ENCODE results near the gene ARFGAP2.
A peak's percentile ranks its signal among the peaks of the same experiment; 100 is the strongest.

Gene ARFGAP2

GRCh38 chr11:47187723-47188122 lies 11.0 kb upstream of the ARFGAP2 start:
- DNase-seq (ENCODE audit: low read depth in 2 of 2): no peak

- peak; percentile 45 to 50 for DNase-seq (ENCODE audit: low read depth in 2 of 2)
Measured at GRCh38 chr11:47186700-47187695, 10.3 kb upstream of the ARFGAP2 start.

- peak; percentile 16 to 56 for DNase-seq (ENCODE audit: low read depth in 2 of 2)
Measured at GRCh38 chr11:47186076-47186699, 9.5 kb upstream of the ARFGAP2 start, which contains the start of gene PACSIN3. Gene PACSIN3 (minus strand): TSS chr11:47186434. CDS start chr11:47182727, 3,707 bp downstream.

GRCh38 chr11:47185305-47186075 lies 8.8 kb upstream of the ARFGAP2 start:
- DNase-seq (ENCODE audit: low read depth in 2 of 2): no peak

- DNase-seq (ENCODE audit: low read depth in 2 of 2): no peak
Measured at GRCh38 chr11:47184711-47185304, 8.1 kb upstream of the ARFGAP2 start.

GRCh38 chr11:47183969-47184368 lies 7.3 kb upstream of the ARFGAP2 start:
- DNase-seq (ENCODE audit: low read depth in 2 of 2): no peak

GRCh38 chr11:47183031-47183856 lies 6.6 kb upstream of the ARFGAP2 start:
- DNase-seq (ENCODE audit: low read depth in 2 of 2): no peak

GRCh38 chr11:47182380-47182779 lies 5.7 kb upstream of the ARFGAP2 start:
- DNase-seq (ENCODE audit: low read depth in 2 of 2): no peak

GRCh38 chr11:47181271-47181670 lies 4.6 kb upstream of the ARFGAP2 start:
- no peak for DNase-seq (ENCODE audit: low read depth in 2 of 2)

GRCh38 chr11:47180006-47180787 lies 3.5 kb upstream of the ARFGAP2 start:
- no peak for DNase-seq (ENCODE audit: low read depth in 2 of 2)

GRCh38 chr11:47179655-47179991 lies 2.9 kb upstream of the ARFGAP2 start:
- DNase-seq (ENCODE audit: low read depth in 2 of 2): peak; percentile 24 to 33

GRCh38 chr11:47178737-47179654 lies 2.3 kb upstream of the ARFGAP2 start:
- no peak for DNase-seq (ENCODE audit: low read depth in 2 of 2)

GRCh38 chr11:47178316-47178715 lies 1.6 kb upstream of the ARFGAP2 start:
- no peak for DNase-seq (ENCODE audit: low read depth in 2 of 2)

- no peak for DNase-seq (ENCODE audit: low read depth in 2 of 2)
Measured at GRCh38 chr11:47177846-47178245, 1.2 kb upstream of the ARFGAP2 start.

GRCh38 chr11:47177229-47177845 lies 658 bp upstream of the ARFGAP2 start:
- peak in 1 of 2 donors; percentile 54 for DNase-seq (ENCODE audit: low read depth in 2 of 2)

- no peak for DNase-seq (ENCODE audit: low read depth in 2 of 2)
Measured at GRCh38 chr11:47175746-47176327, 842 bp downstream of the ARFGAP2 start.

- DNase-seq (ENCODE audit: low read depth in 2 of 2): no peak
Measured at GRCh38 chr11:47172740-47173336, 3.8 kb downstream of the ARFGAP2 start.

- no peak for DNase-seq (ENCODE audit: low read depth in 2 of 2)
Measured at GRCh38 chr11:47171856-47172255, 4.8 kb downstream of the ARFGAP2 start.
